ENCODE measurements around the gene SYNE1.

SYNE1 gene

GRCh38 chr6:152308306-152308705 is 328.9 kb downstream of the SYNE1 start:
- DNase-seq, result no peak

GRCh38 chr6:152305672-152306071 is 331.5 kb downstream of the SYNE1 start:
- no peak for DNase-seq

DNA sequence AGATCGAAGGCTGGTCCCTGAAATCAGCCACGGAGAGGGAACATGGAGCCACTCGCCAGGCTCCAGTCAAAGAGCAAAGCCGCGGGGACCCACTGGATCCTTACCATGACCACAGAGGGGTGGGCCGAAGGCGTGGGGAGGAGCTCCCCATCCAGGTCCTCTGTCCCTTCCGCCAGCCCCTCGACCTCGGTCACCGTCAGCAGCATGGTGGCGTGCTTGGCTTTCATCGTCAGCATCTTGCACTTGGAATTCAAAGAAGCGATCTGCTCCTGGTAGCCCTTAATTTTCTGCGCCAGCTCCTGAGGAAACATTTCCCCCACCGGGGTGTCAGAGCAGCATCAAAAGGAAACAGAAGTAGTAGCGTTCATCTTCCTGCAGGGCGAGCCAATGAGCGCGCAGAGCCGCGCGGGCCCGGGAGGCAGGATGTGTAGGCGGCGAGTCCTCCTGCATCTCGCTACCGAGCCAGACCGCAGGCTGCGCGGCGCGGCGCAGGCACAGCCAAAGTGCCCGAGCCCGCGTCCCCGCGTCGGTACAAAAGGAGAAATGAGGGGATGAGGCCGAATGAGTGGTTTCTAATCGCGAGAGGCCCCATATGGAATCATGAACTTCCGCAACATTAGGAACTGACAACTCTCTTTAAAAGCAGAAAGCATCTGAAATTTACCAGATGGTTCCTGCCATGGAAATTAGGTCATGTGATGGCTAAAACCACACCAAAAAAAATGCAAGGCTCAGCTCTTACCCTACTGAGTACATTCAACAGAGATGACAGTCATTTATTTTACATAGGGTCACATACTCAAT is 335.2 kb downstream of the SYNE1 start:
- peak; percentile 83 for DNase-seq

DNA sequence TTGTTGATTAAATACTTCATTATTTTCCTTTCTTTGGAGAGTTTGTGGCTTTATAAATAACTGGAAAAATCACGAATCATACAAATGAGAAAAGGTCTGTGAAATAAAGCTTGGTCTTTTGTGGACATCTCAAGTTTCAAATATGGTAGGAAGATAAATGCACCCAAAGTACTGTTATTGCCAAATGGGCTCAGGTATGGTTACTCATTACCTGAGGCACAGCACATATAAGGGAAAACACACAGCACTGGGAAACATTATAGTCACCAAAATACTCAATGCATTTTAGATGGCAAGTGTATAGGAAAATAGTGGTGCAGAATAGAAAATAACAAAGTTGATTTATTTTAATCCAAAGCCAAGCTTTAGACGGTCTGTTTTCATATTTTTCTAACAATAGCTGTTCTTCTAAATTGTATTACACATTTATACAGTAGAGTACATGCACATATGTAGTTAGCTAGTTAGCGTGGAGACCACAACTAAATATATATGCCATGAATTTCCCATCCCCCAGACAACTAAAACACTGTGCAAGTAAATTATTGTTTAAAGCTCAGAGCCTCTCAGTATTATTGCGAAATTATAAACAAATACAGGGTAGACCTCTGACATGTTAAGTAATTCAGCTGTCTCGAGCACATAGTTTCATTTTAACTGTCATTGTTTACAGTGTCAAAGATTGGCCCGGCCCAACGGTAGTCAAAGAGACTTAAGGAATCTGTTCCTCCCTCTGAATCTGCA is 336.0 kb downstream of the SYNE1 start:
- DNase-seq, result no peak

- DNase-seq, result no peak
Measured at GRCh38 chr6:152300517-152300916, 336.6 kb downstream of the SYNE1 start.

GRCh38 chr6:152298848-152299735 is 338.1 kb downstream of the SYNE1 start:
- no peak for DNase-seq

DNA sequence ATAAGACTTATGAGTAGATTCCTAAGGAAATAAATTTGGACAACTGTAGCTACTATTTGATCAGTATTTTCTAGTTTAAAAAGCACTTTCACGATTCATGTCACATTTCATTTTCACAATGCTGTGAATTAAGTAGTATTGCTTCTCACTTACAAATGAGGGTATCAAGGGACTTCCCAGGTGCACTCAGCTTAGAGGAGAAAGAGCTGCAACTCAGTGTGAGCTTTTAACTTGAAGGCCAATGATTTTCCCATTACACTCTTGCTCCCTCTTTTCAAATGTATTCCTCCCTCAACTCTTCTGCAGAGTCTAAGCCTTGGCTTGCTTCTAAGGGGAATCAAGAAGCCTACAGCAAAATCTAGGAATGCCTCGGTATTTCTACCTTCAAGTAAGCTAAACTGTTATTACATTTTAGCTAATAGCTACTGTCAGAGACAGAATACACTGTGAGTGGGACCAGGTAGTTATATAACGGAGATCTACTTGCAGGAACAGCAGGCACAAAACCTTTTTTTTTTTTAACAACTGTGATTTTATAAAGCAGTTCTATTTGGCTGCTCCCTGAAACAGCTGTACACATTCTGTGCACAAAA is 339.0 kb downstream of the SYNE1 start:
- no peak for DNase-seq

GRCh38 chr6:152296648-152297376 is 340.4 kb downstream of the SYNE1 start:
- no peak for DNase-seq

- DNase-seq, result no peak
Measured at GRCh38 chr6:152295920-152296319, 341.2 kb downstream of the SYNE1 start.

- no peak for DNase-seq
Measured at GRCh38 chr6:152295346-152295745, 341.8 kb downstream of the SYNE1 start.

DNA sequence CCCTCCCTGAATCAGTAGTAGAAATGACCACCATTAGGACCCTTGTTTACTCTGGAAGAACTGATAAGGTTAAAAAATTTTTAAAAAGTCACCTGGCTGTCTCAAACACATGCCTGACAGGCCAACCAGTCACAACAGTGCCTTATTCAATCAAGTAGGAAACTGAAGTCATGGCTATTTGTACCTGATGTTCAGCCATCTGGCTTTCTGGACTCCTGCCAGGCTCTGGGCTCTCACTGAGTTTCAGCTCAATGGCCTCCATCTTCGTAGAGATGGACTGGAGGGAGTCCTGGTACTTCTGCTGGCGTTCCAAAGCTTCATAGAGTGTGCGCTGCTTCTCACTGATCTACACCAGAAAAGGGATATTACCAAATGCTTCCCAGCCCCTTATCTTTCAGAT is 343.8 kb downstream of the SYNE1 start:
- peak; percentile 29 for DNase-seq

DNA sequence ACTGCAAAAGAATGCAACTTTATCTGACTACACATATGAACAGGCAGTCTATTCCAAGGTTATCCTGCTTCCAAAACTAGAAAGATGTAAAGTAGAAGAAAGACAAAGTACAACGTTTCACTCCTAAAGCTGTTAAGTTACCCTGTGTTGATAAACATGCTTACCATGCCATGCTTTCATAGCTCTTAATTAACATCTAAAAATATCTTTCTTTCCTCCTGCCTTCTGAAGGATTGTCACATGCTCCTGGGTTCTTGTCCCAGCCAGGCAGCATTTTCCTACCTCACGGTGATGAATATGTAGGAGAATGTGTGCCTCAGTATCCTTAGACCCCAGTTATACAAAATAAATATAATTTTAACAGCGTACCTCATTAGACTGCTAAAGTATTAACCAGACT is 344.6 kb downstream of the SYNE1 start:
- no peak for DNase-seq

- DNase-seq, result no peak
Measured at GRCh38 chr6:152290693-152291092, 346.5 kb downstream of the SYNE1 start.

DNA sequence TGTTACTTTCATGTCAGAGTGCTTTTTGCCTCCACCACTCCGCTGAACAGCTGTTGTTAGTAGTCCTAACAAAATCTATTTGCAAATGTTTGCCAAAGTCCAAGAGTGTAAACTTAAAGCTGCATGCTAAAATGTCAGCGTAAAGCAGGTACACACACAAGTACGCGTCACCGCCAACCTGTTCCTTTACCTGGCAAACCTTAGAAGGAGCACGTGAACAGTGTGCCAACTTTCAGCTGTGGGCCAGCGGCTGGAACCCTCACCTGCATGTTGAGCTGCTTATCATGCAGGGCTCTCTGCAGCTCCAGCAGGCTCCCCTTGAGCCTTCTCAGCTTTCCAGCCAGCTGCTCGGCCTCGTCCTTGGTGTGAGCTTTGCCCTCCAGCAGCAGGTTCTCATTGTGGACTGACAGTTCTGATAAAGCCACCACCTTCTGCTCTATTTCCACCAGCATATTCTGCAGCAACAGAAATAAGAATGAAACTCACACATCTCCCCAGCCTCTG is 359.3 kb downstream of the SYNE1 start:
- DNase-seq, result peak; percentile 20

DNA sequence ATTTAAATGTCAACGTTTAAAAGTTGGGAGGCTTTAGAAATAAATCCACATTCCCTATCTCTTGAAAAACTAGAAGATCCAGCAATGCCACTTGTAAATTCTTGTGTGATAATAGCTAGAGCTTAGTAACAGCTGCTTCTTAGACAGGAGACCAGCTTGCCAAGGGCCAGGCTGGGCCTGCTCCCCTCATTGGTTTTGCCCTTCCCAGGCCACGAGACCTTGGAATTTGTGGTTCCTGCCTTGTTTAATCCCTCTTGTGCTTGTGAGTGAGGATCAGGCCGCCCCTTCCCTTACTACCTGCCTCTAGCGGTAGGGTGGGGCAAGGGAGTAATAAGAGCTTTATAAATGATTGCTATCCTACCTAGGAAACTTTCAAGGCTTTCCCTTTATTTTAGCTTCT is 363.5 kb downstream of the SYNE1 start:
- no peak for DNase-seq

GRCh38 chr6:152273002-152273401 is 364.2 kb downstream of the SYNE1 start:
- no peak for DNase-seq

- DNase-seq, result no peak
Measured at GRCh38 chr6:152272486-152272885, 364.7 kb downstream of the SYNE1 start.

- no peak for DNase-seq
Measured at GRCh38 chr6:152271776-152272464, 365.2 kb downstream of the SYNE1 start.

- no peak for DNase-seq
Measured at GRCh38 chr6:152270301-152270925, 366.7 kb downstream of the SYNE1 start.

DNA sequence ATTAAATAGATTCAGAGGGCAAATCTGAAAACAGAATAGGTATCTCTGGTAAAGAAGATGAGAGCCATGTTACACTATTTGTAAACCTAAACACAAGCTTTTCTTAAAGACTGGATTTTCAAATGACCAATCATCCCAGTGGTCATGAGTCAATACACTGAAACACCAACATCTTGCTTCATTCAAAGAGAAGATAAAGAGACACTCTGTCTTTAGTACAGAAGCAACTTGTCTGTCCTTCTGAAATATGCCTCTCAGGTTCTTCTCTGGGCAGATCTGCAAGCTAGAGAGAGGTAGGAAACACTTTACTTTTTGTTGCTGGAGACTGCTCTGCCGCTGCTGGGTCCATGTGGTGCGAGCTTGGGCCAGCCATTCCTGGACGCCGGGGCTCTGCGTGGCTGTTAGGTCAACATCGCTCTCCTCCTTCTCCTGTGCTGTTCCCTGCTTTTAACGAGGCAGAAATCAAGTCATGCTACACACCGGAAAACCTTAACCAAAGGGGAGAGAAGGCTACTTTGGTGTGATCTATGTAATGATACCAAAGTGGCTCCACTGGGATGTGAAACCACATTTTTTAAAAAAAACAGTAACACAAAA is 368.2 kb downstream of the SYNE1 start:
- no peak for DNase-seq
